ENCODE data around the gene BARX1. TPM values are rescaled to one million over a fixed set of nuclear protein-coding genes. Genes with fewer than 3 reads are reported as not detected.
"Not testable (repeated sequence)": the region's sequence is repeated elsewhere in the genome, so short reads cannot be mapped to it uniquely, and the experiment has no call there.

BARX1 gene
- total and polyA plus RNA-seq, 4 donors, result 0.17 TPM; not detected in 3

GRCh38 chr9:93947409-93948070 lies 7.6 kb downstream of the BARX1 start:
- Histone ChIP-seq H3K27ac (ENCODE audit: low read depth, low read length) (no peak overlapping the region), H3K27me3 (ENCODE audit: control insufficient read depth, insufficient read depth, low read length) (peaks cover 100% of the 10 kb centered on the region), H3K36me3 (ENCODE audit: control insufficient read depth, insufficient read depth, low read length) (no peaks in the 10 kb centered on the region), H3K4me1 (ENCODE audit: control insufficient read depth, insufficient read depth, low read length) (peaks cover 43% of the 10 kb centered on the region), H3K9me3 (ENCODE audit: control insufficient read depth, insufficient read depth, low read length) (peaks cover 1% of the 10 kb centered on the region), H3K4me3 (ENCODE audit: low read depth, low read length) (no peak overlapping the region)
- no peak for DNase-seq (ENCODE audit: low read depth in 4 of 6, low spot score in 6 of 6)
- 0% methylated on average over 7 of the region's 13 CpGs for WGBS (ENCODE audit: insufficient coverage)

DNA sequence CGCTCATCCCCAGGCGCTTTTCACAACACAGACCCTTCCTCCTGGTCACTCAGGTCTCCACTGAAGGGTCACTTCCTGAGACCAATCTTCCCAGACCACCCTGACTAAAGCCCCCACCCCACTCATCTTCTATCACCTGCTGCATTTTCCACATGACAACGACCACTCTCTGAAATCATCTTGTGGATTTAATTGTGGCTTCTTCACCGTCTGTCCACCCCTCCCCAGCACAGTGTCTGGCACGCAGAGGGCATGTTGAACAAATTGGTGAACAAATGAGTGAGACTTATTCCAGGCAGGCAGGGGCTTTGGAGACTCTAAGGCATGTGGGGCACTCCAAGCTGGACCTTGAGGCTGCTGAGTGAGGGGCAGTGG lies 8.8 kb downstream of the BARX1 start:
- Histone ChIP-seq H3K4me3 (ENCODE audit: low read depth, low read length) (no peak overlapping the region), H3K4me1 (ENCODE audit: control insufficient read depth, insufficient read depth, low read length) (peaks cover 31% of the 10 kb centered on the region), H3K27me3 (ENCODE audit: control insufficient read depth, insufficient read depth, low read length) (peaks cover 98% of the 10 kb centered on the region), H3K27ac (ENCODE audit: low read depth, low read length) (no peak overlapping the region), H3K36me3 (ENCODE audit: control insufficient read depth, insufficient read depth, low read length) (no peaks in the 10 kb centered on the region), H3K9me3 (ENCODE audit: control insufficient read depth, insufficient read depth, low read length) (peaks cover 1% of the 10 kb centered on the region)
- WGBS (ENCODE audit: insufficient coverage), result 0% methylated on average over 2 of the region's 5 CpGs
- DNase-seq (ENCODE audit: low read depth in 4 of 6, low spot score in 6 of 6), result no peak

DNA sequence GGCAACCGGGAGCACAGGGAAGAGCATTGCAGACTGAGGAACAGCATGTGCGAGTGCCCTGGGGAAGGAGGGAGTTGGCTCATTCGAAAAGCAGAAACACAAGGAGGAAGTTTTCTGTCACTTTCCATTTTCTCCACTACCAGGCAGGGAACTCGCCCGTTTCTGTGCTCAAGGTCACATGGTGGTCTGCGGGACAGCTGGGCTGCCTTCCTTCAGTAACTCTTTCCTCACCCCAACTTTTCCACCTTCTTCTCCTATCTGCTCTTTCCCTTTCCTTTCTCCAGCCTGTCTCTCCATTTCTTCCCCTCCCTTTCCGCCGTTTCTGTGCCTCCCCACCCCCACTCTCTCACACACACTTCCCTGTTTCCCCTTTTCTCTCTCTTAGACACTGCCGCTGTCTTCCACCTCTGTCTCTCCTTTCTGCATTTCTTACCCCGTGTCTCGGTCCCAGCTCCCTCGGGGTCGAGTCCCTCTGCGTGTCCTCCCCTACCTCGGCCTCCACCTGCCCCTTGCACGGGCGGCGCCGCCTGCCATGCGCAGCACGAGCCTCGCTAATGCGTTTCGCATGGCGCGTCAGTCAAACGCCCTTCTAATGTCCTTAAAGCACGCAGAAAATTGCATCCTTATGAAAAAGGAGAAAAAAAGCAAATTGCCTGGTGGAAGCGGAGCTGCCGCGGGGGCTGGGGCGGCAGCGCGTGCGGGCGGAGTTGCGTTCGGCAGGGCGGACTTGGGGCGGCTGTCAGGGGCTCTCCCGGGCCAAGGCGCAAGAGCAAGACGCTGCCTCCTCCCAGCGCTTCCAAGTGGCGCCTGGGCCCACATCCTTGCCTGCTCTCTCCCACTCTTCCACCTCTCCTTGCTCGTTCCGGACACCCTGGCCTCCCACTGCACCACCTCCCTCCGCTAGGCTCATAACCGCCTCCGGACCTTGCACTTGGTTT lies 9.5 kb downstream of the BARX1 start:
- DNase-seq (ENCODE audit: low read depth in 4 of 6, low spot score in 6 of 6), result no peak
- H3K4me3 ChIP-seq (ENCODE audit: low read depth, low read length), result no peak overlapping the region
- under 1% methylated on average over 46 of the region's 50 CpGs for WGBS (ENCODE audit: insufficient coverage)
- H3K4me1 ChIP-seq (ENCODE audit: control insufficient read depth, insufficient read depth, low read length), result peaks cover 24% of the 10 kb centered on the region
- H3K27me3 ChIP-seq (ENCODE audit: control insufficient read depth, insufficient read depth, low read length), result peaks cover 93% of the 10 kb centered on the region
- no peak overlapping the region for H3K27ac ChIP-seq (ENCODE audit: low read depth, low read length)
- H3K9me3 ChIP-seq (ENCODE audit: control insufficient read depth, insufficient read depth, low read length), result peaks cover 1% of the 10 kb centered on the region
- H3K36me3 ChIP-seq (ENCODE audit: control insufficient read depth, insufficient read depth, low read length), result no peaks in the 10 kb centered on the region

GRCh38 chr9:93944011-93944410 lies 11.1 kb downstream of the BARX1 start:
- Histone ChIP-seq H3K27ac (ENCODE audit: low read depth, low read length) (no peak overlapping the region), H3K9me3 (ENCODE audit: control insufficient read depth, insufficient read depth, low read length) (no peaks in the 10 kb centered on the region), H3K4me3 (ENCODE audit: low read depth, low read length) (no peak overlapping the region), H3K36me3 (ENCODE audit: control insufficient read depth, insufficient read depth, low read length) (no peaks in the 10 kb centered on the region), H3K27me3 (ENCODE audit: control insufficient read depth, insufficient read depth, low read length) (peaks cover 80% of the 10 kb centered on the region), H3K4me1 (ENCODE audit: control insufficient read depth, insufficient read depth, low read length) (peaks cover 16% of the 10 kb centered on the region)
- WGBS (ENCODE audit: insufficient coverage), result 58% methylated on average over 2 of the region's 4 CpGs
- no peak for DNase-seq (ENCODE audit: low read depth in 4 of 6, low spot score in 6 of 6)

- H3K36me3 ChIP-seq (ENCODE audit: control insufficient read depth, insufficient read depth, low read length), result no peaks in the 10 kb centered on the region
- H3K27me3 ChIP-seq (ENCODE audit: control insufficient read depth, insufficient read depth, low read length), result peaks cover 61% of the 10 kb centered on the region
- no peak overlapping the region for H3K27ac ChIP-seq (ENCODE audit: low read depth, low read length)
- WGBS (ENCODE audit: insufficient coverage), result 65% methylated on average over 4 of the region's 7 CpGs
- no peaks in the 10 kb centered on the region for H3K9me3 ChIP-seq (ENCODE audit: control insufficient read depth, insufficient read depth, low read length)
- peaks cover 9% of the 10 kb centered on the region for H3K4me1 ChIP-seq (ENCODE audit: control insufficient read depth, insufficient read depth, low read length)
- no peak for DNase-seq (ENCODE audit: low read depth in 4 of 6, low spot score in 6 of 6)
- H3K4me3 ChIP-seq (ENCODE audit: low read depth, low read length), result no peak overlapping the region
Observed at GRCh38 chr9:93942161-93942560, 13.0 kb downstream of the BARX1 start.

DNA sequence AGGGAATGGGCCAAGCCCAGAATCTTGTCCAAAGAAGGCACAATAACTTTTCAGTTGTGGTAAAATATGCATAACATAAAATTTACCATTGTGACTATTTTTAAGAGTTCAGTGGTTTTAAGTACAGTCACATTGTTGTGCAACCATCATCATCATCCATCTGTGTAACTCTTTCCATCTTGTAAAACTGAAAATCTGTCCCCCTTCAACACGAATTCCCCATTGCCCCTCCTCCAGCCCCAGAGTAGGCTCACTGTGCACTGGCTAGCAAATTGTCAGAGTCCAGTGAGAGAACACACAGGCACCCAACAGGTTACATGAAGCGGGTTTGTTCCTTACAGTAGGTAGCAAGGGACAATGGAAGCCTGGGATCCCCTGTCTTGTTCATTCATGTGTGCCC lies 13.7 kb downstream of the BARX1 start:
- 57% methylated on average over 2 of the region's 2 CpGs for WGBS (ENCODE audit: insufficient coverage)
- Histone ChIP-seq H3K4me3 (ENCODE audit: low read depth, low read length) (no peak overlapping the region), H3K36me3 (ENCODE audit: control insufficient read depth, insufficient read depth, low read length) (no peaks in the 10 kb centered on the region), H3K4me1 (ENCODE audit: control insufficient read depth, insufficient read depth, low read length) (peaks cover 9% of the 10 kb centered on the region), H3K27me3 (ENCODE audit: control insufficient read depth, insufficient read depth, low read length) (peaks cover 55% of the 10 kb centered on the region), H3K9me3 (ENCODE audit: control insufficient read depth, insufficient read depth, low read length) (no peaks in the 10 kb centered on the region), H3K27ac (ENCODE audit: low read depth, low read length) (no peak overlapping the region)
- no peak for DNase-seq (ENCODE audit: low read depth in 4 of 6, low spot score in 6 of 6)

DNA sequence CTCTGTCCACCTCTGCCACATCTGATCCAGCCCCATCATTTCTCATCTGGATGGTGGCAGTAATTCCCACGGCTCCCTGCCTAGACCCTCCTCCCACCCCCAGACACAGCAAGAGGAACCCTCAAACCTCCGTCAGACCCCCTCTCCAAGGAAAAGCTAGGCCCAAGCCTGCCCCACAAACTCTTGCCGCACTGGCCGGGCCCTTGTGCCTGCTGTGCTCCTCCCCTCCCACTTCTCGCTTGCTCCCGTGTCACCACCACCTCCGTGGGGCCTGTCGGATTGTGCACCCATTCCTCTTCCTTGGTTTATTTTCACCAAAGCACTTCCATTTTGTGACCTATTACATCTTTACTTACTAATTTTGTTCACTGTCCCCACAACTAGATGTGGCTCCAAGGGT lies 14.2 kb downstream of the BARX1 start:
- peaks cover 4% of the 10 kb centered on the region for H3K4me1 ChIP-seq (ENCODE audit: control insufficient read depth, insufficient read depth, low read length)
- DNase-seq (ENCODE audit: low read depth in 4 of 6, low spot score in 6 of 6), result no peak
- no peak overlapping the region for H3K27ac ChIP-seq (ENCODE audit: low read depth, low read length)
- no peaks in the 10 kb centered on the region for H3K36me3 ChIP-seq (ENCODE audit: control insufficient read depth, insufficient read depth, low read length)
- WGBS (ENCODE audit: insufficient coverage), result 77% methylated on average over 8 of the region's 8 CpGs
- peaks cover 49% of the 10 kb centered on the region for H3K27me3 ChIP-seq (ENCODE audit: control insufficient read depth, insufficient read depth, low read length)
- H3K9me3 ChIP-seq (ENCODE audit: control insufficient read depth, insufficient read depth, low read length), result no peaks in the 10 kb centered on the region
- H3K4me3 ChIP-seq (ENCODE audit: low read depth, low read length), result no peak overlapping the region

GRCh38 chr9:93939589-93939988 lies 15.6 kb downstream of the BARX1 start:
- not testable (repeated sequence) for H3K4me3 ChIP-seq (ENCODE audit: low read depth, low read length); H3K4me1 ChIP-seq (ENCODE audit: control insufficient read depth, insufficient read depth, low read length); H3K9me3 ChIP-seq (ENCODE audit: control insufficient read depth, insufficient read depth, low read length); H3K27ac ChIP-seq (ENCODE audit: low read depth, low read length); DNase-seq (ENCODE audit: low read depth in 4 of 6, low spot score in 6 of 6); H3K36me3 ChIP-seq (ENCODE audit: control insufficient read depth, insufficient read depth, low read length)
- peaks cover 36% of the 10 kb centered on the region for H3K27me3 ChIP-seq (ENCODE audit: control insufficient read depth, insufficient read depth, low read length)
- 75% methylated on average over 2 of the region's 7 CpGs for WGBS (ENCODE audit: insufficient coverage)

DNA sequence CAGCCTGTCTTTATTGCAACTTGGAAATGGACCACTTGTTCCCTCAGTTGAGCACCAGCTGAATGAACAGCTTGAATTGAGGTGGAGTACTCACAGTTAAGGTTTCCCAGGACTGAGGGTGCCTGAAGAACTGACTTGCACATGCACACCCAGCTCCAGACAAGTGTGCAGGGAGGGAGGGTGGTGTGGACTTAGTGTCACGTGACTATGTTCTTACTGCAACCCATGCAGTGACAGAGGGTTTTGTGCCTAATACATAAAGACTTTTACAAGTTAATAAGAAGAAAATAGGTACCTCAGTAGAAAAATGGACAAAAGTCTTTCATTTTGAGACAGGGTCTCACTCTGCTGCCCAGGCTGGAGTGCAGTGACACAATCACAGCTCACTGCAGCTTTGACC lies 18.0 kb downstream of the BARX1 start:
- no peak for DNase-seq (ENCODE audit: low read depth in 4 of 6, low spot score in 6 of 6)
- Histone ChIP-seq H3K9me3 (ENCODE audit: control insufficient read depth, insufficient read depth, low read length) (no peaks in the 10 kb centered on the region), H3K36me3 (ENCODE audit: control insufficient read depth, insufficient read depth, low read length) (no peaks in the 10 kb centered on the region), H3K4me1 (ENCODE audit: control insufficient read depth, insufficient read depth, low read length) (no peaks in the 10 kb centered on the region), H3K4me3 (ENCODE audit: low read depth, low read length) (no peak overlapping the region), H3K27me3 (ENCODE audit: control insufficient read depth, insufficient read depth, low read length) (peaks cover 13% of the 10 kb centered on the region), H3K27ac (ENCODE audit: low read depth, low read length) (no peak overlapping the region)
- whole genome bisulfite sequencing (ENCODE audit: insufficient coverage), result no CpG with 5 or more reads among the region's 1 CpG

- H3K4me1 ChIP-seq (ENCODE audit: control insufficient read depth, insufficient read depth, low read length), result no peaks in the 10 kb centered on the region
- no peak overlapping the region for H3K27ac ChIP-seq (ENCODE audit: low read depth, low read length)
- no peaks in the 10 kb centered on the region for H3K9me3 ChIP-seq (ENCODE audit: control insufficient read depth, insufficient read depth, low read length)
- no peaks in the 10 kb centered on the region for H3K27me3 ChIP-seq (ENCODE audit: control insufficient read depth, insufficient read depth, low read length)
- DNase-seq (ENCODE audit: low read depth in 4 of 6, low spot score in 6 of 6), result no peak
- WGBS (ENCODE audit: insufficient coverage), result 88% methylated on average over 7 of the region's 11 CpGs
- no peak overlapping the region for H3K4me3 ChIP-seq (ENCODE audit: low read depth, low read length)
- no peaks in the 10 kb centered on the region for H3K36me3 ChIP-seq (ENCODE audit: control insufficient read depth, insufficient read depth, low read length)
Observed at GRCh38 chr9:93931905-93932304, 23.2 kb downstream of the BARX1 start.

Measured in spinal cord (tissue), 10 donors.